DND-41 (cell line): ENCODE data around the gene GJB6.

Experiments
- EZH2 ChIP-seq: IDR thresholded peaks from 3 replicates; pipeline ENCODE4 v1.6.1; 2012; ENCODE audit warnings: borderline replicate concordance, low read depth, mild to moderate bottlenecking, moderate library complexity, low read length, inconsistent platforms; ENCODE audit not compliant: severe bottlenecking
- TF ChIP-seq, protein P1 (sequence below): IDR thresholded peaks from 2 replicates; pipeline ENCODE4 v1.5.1; 2012; ENCODE audit warnings: borderline replicate concordance, low read length, moderate library complexity, mild to moderate bottlenecking; ENCODE audit not compliant: poor library complexity, severe bottlenecking; ENCODE audit errors: extremely low read depth

DNA sequence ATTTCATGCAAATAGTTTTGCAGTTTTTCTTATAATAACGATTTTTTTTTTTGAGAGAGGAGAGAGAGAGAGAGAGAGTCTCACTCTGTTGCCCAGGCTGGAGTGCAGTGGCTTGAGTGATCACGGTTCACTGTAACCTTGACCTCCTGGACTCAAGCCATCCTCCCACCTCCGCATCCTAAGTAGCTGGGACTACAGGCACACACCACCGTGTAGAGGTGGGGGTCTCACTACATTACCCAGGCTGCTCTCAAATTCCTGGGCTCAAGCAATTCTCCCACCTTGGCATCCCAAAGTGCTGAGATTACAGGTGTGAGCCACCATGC is 26.8 kb upstream of the GJB6 start:
- TF ChIP-seq, protein P1, sequence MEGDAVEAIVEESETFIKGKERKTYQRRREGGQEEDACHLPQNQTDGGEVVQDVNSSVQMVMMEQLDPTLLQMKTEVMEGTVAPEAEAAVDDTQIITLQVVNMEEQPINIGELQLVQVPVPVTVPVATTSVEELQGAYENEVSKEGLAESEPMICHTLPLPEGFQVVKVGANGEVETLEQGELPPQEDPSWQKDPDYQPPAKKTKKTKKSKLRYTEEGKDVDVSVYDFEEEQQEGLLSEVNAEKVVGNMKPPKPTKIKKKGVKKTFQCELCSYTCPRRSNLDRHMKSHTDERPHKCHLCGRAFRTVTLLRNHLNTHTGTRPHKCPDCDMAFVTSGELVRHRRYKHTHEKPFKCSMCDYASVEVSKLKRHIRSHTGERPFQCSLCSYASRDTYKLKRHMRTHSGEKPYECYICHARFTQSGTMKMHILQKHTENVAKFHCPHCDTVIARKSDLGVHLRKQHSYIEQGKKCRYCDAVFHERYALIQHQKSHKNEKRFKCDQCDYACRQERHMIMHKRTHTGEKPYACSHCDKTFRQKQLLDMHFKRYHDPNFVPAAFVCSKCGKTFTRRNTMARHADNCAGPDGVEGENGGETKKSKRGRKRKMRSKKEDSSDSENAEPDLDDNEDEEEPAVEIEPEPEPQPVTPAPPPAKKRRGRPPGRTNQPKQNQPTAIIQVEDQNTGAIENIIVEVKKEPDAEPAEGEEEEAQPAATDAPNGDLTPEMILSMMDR = no peak
- no peak for TF ChIP-seq EZH2
